HCT116 (cell line): ENCODE measurements around the gene GPR37L1. TPM values are rescaled to one million over a fixed set of nuclear protein-coding genes. Genes with fewer than 3 reads are reported as not detected.

Experiments
- ATAC-seq: fragments of 200-7000 bp; cut with Tn5 transposase; 2 replicates; pipeline ENCODE4 v1.9.1; 2020; ENCODE audit warnings: mild to moderate bottlenecking, moderate library complexity
- BruUV-seq: library from RNA; stranded (reverse); fragments of 400-500 nt; replicated peaks from 2 replicates; lab custom pipeline; 2021; lab: Mats Ljungman, UMichigan
- CTCF ChIA-PET: fragments of 300-600 bp; sonication (Branson Sonifier 250); formaldehyde crosslinking; loops from one replicate; lab custom pipeline; 2021; ENCODE audit warnings: antibody characterized with exemption; lab: Charles Lee
- POLR2A ChIA-PET: fragments of 300-600, 350-600 bp; sonication (Branson Sonifier 250); formaldehyde crosslinking; loops from one replicate; lab custom pipeline; 2021; ENCODE audit warnings: antibody characterized with exemption; lab: Charles Lee
- RAD21 ChIA-PET, 2 experiments: fragments of 300-600 bp; sonication (Branson Sonifier 250); formaldehyde crosslinking; loops; one replicate each; lab custom pipeline; 2023; ENCODE audit warnings: low total read pairs in 2 of 2; ENCODE audit not compliant: uncharacterized antibody in 2 of 2, unreplicated experiment in 2 of 2, low non-redundant PET in 1 of 2; lab: Charles Lee
- DNase-seq: peaks from one replicate; pipeline ENCODE4 v3.0.0-alpha.2; 2010; ENCODE audit warnings: low read depth, low spot score
- H2AFZ ChIP-seq: fragments of 200-600 bp; shearing (Covaris generic), sonication (generic); 2 replicates; pipeline ENCODE4 v1.6.1; 2017; ENCODE audit warnings: low read depth, mixed run types, mixed read lengths, antibody characterized with exemption, low read length; ENCODE audit not compliant: poor library complexity, severe bottlenecking
- H3K27ac ChIP-seq: 2 replicates; pipeline ENCODE4 v1.5.1; 2012; ENCODE audit warnings: low read depth, low read length
- H3K27me3 ChIP-seq: fragments of 200-600 bp; sonication (generic); 2 replicates; pipeline ENCODE4 v1.6.1; 2016; ENCODE audit warnings: mixed run types, low read length, mixed read lengths; ENCODE audit not compliant: insufficient read depth
- H3K36me3 ChIP-seq, 2 experiments: fragments of 200-500 bp in 1 of 2; fragments of 200-600 bp in 1 of 2; sonication (Bioruptor generic) in 1 of 2; sonication (generic) in 1 of 2; 2 replicates each; pipeline versions ENCODE4 v1.5.1 to v1.6.1; 2014 to 2016; ENCODE audit warnings: low read length in 2 of 2, inconsistent platforms in 1 of 2, mixed read lengths in 1 of 2, mixed run types in 1 of 2; ENCODE audit not compliant: insufficient read depth in 2 of 2, control insufficient read depth in 1 of 2
- H3K4me1 ChIP-seq, 2 experiments: fragments of 200-600 bp in 1 of 2; sonication (generic) in 1 of 2; 2 replicates each; pipeline versions ENCODE4 v1.5.1 to v1.6.1; 2012 to 2017; ENCODE audit warnings: low read length in 2 of 2, inconsistent platforms in 1 of 2, mild to moderate bottlenecking in 1 of 2, mixed read lengths in 1 of 2, mixed run types in 1 of 2, moderate library complexity in 1 of 2; ENCODE audit not compliant: insufficient read depth in 2 of 2, control insufficient read depth in 1 of 2
- H3K4me2 ChIP-seq: fragments of 200-600 bp; sonication (generic); 2 replicates; pipeline ENCODE4 v1.6.1; 2017; ENCODE audit warnings: mixed run types, low read length, mixed read lengths
- H3K4me3 ChIP-seq, 2 experiments: fragments of 200-600 bp in 1 of 2; sonication (generic) in 1 of 2; replicated peaks in 1 of 2; 2 replicates each; pipeline ENCODE4 v1.5.1; 2011 to 2016; ENCODE audit warnings: low read length in 2 of 2, control low read depth in 1 of 2, low read depth in 1 of 2, mild to moderate bottlenecking in 1 of 2, mixed read lengths in 1 of 2, mixed run types in 1 of 2
- H3K79me2 ChIP-seq: fragments of 200-600 bp; sonication (generic); 2 replicates; pipeline ENCODE4 v1.6.1; 2017; ENCODE audit warnings: mild to moderate bottlenecking, mixed run types, low read length, moderate library complexity, mixed read lengths; ENCODE audit not compliant: insufficient read depth
- H3K9ac ChIP-seq: fragments of 200-600 bp; sonication (generic); 2 replicates; pipeline ENCODE4 v1.6.1; 2016; ENCODE audit warnings: low read length, mixed read lengths
- H3K9me2 ChIP-seq: fragments of 200-600 bp; sonication (generic), shearing (Covaris generic); 2 replicates; pipeline ENCODE4 v1.6.1; 2017; ENCODE audit warnings: mixed run types, mild to moderate bottlenecking, moderate library complexity; ENCODE audit not compliant: insufficient read depth
- H3K9me3 ChIP-seq, 2 experiments: fragments of 200-500 bp in 1 of 2; fragments of 200-600 bp in 1 of 2; sonication (Bioruptor generic) in 1 of 2; sonication (generic) in 1 of 2; 2 replicates each; pipeline ENCODE4 v1.6.1; 2014 to 2017; ENCODE audit warnings: low read length in 2 of 2, mixed read lengths in 2 of 2, inconsistent platforms in 1 of 2, low read depth in 1 of 2, mild to moderate bottlenecking in 1 of 2, mixed run types in 1 of 2, moderate library complexity in 1 of 2; ENCODE audit not compliant: control insufficient read depth in 1 of 2, insufficient read depth in 1 of 2
- H4K20me1 ChIP-seq: fragments of 200-600 bp; sonication (generic), shearing (Covaris generic); 2 replicates; pipeline ENCODE4 v1.6.1; 2017; ENCODE audit warnings: mixed run types, mild to moderate bottlenecking, moderate library complexity; ENCODE audit not compliant: insufficient read depth
- ATF3 ChIP-seq: IDR thresholded peaks from 2 replicates; pipeline ENCODE4 v1.6.1; 2012
- CBX3 ChIP-seq: IDR thresholded peaks from 2 replicates; pipeline ENCODE4 v1.6.1; 2012; ENCODE audit warnings: low read depth
- CEBPB ChIP-seq: IDR thresholded peaks from 2 replicates; pipeline ENCODE4 v1.6.1; 2012; ENCODE audit warnings: low read depth
- CTCF ChIP-seq, 3 experiments: fragments of 200-600 bp in 1 of 3; sonication (generic) in 1 of 3; IDR thresholded peaks in 2 of 3; conservative IDR thresholded peaks in 1 of 3; 2 replicates each; pipeline ENCODE4 v1.5.1; 2012 to 2017; ENCODE audit warnings: low read depth in 2 of 3, low read length in 2 of 3, antibody characterized with exemption in 1 of 3, borderline replicate concordance in 1 of 3, control low read depth in 1 of 3, mild to moderate bottlenecking in 1 of 3, mixed read lengths in 1 of 3, mixed run types in 1 of 3, moderate library complexity in 1 of 3; ENCODE audit not compliant: insufficient read depth in 1 of 3
- EZH2 ChIP-seq: fragments of 200-600 bp; sonication (generic); IDR thresholded peaks from 2 replicates; pipeline ENCODE4 v1.6.1; 2017; ENCODE audit warnings: antibody characterized with exemption, mixed run types
- EZH2phosphoT487 ChIP-seq: fragments of 200-600 bp; IDR thresholded peaks from 2 replicates; pipeline ENCODE4 v1.6.1; 2018; ENCODE audit warnings: antibody characterized with exemption, borderline replicate concordance
- MAX ChIP-seq: IDR thresholded peaks from 2 replicates; pipeline ENCODE4 v1.6.1; 2012
- RAD21 ChIP-seq: IDR thresholded peaks from 2 replicates; pipeline ENCODE4 v1.6.1; 2012; ENCODE audit warnings: low read depth, mild to moderate bottlenecking
- SIN3A ChIP-seq: IDR thresholded peaks from 2 replicates; pipeline ENCODE4 v1.6.1; 2012; ENCODE audit warnings: low read depth
- SP1 ChIP-seq: IDR thresholded peaks from 2 replicates; pipeline ENCODE4 v1.6.1; 2012; ENCODE audit warnings: low read depth
- SRF ChIP-seq: IDR thresholded peaks from 2 replicates; pipeline ENCODE4 v1.6.1; 2012; ENCODE audit warnings: low read depth
- ZBTB33 ChIP-seq: IDR thresholded peaks from 2 replicates; pipeline ENCODE4 v1.6.1; 2011; ENCODE audit warnings: mild to moderate bottlenecking, low read length, moderate library complexity; ENCODE audit not compliant: insufficient replicate concordance; ENCODE audit errors: extremely low read depth
- ZFX ChIP-seq: fragments of 450-650 bp; IDR thresholded peaks from 2 replicates; pipeline ENCODE4 v1.6.1; 2017
- intact Hi-C: fragments of 100-400 bp; cut with micrococcal nuclease; formaldehyde crosslinking; loops from 2 replicates; pipeline ENCODE4 v1.10.0; 2022
- total RNA-seq: library from RNA; stranded (reverse); gene quantifications from one replicate; pipeline ENCODE4 v1.2.1, GENCODE V29; 2021; ENCODE audit not compliant: unreplicated experiment

GPR37L1 gene
- total RNA-seq, 1 experiment from 2014 or later, result 0.10 TPM

GRCh38 chr1:202130297-202130721 is 7.6 kb downstream of the GPR37L1 start:
- Histone ChIP-seq H3K4me1 (peaks cover 0 to 4% of the 10 kb centered on the region in 2 experiments; a peak in 1 of 4 replicates), H3K36me3 (peaks cover 7 to 16% of the 10 kb centered on the region in 2 experiments; a peak in 3 of 4 replicates), H3K9me2 (no peaks in the 10 kb centered on the region), H3K27ac (no peak overlapping the region), H3K9ac (no peak overlapping the region), H4K20me1 (no peaks in the 10 kb centered on the region), H3K79me2 (no peaks in the 10 kb centered on the region), H2AFZ (no peak overlapping the region), H3K4me2 (no peak overlapping the region), H3K27me3 (no peaks in the 10 kb centered on the region), H3K9me3 (no peaks in the 10 kb centered on the region), H3K4me3 (no peak overlapping the region)
- TF ChIP-seq EZH2, result no peak
- ATAC-seq (no peak), DNase-seq (no peak)
- intact Hi-C loops, result no loop called here
- RAD21 ChIA-PET, result no interaction called here
- CTCF ChIA-PET, result interaction anchor here (0.8 to 1.0 kb wide), 3 partner anchors 10 to 131 kb away, joined by 3 to 5 read pairs (median 4); no protein-coding TSS in a partner anchor
- no TSS peak for BruUV-seq
- POLR2A ChIA-PET, result no interaction called here

- CTCF ChIA-PET, result no interaction called here
- no peaks in the 10 kb centered on the region for H3K79me2 ChIP-seq
- no peak for DNase-seq
These were observed 8.3 kb downstream of the GPR37L1 start for GRCh38 chr1:202130816-202131522.

More at GRCh38 chr1:202130816-202131522, 8.3 kb downstream of the GPR37L1 start:
- Histone ChIP-seq H3K9me3 (no peaks in the 10 kb centered on the region), H3K27ac (no peak overlapping the region), H2AFZ (no peak overlapping the region), H4K20me1 (no peaks in the 10 kb centered on the region), H3K4me3 (no peak overlapping the region), H3K36me3 (peaks cover 7 to 18% of the 10 kb centered on the region in 2 experiments; a peak in 3 of 4 replicates), H3K4me1 (peaks cover 0 to 4% of the 10 kb centered on the region in 2 experiments; a peak in 1 of 4 replicates), H3K4me2 (no peak overlapping the region), H3K9me2 (no peaks in the 10 kb centered on the region), H3K27me3 (no peaks in the 10 kb centered on the region), H3K9ac (no peak overlapping the region)
- TF ChIP-seq CEBPB, result no peak
- no peak for TF ChIP-seq EZH2
- TF ChIP-seq ZBTB33, result no peak
- TF ChIP-seq SP1, result no peak
- TF ChIP-seq ATF3, result no peak
- TF ChIP-seq CTCF (IDR thresholded peaks at IDR 0.05 in 2 of 3, conservative IDR thresholded peaks at IDR 0.05 in 1 of 3; ENCODE audit: borderline replicate concordance in 1 of 3, insufficient read depth in 1 of 3, low read depth in 2 of 3, low read length in 2 of 3), result no peak
- TF ChIP-seq RAD21, result no peak
- no peak for TF ChIP-seq ZFX
- TF ChIP-seq SIN3A, result no peak
- no peak for TF ChIP-seq CBX3
- no peak for TF ChIP-seq EZH2phosphoT487
- TF ChIP-seq MAX, result no peak
- TF ChIP-seq SRF, result no peak
- ATAC-seq, result no peak
- intact Hi-C loops, result no loop called here
- no TSS peak for BruUV-seq
- POLR2A ChIA-PET, result no interaction called here
- RAD21 ChIA-PET, result no interaction called here
